ENCODE data around the gene TBL1X.
"Not testable (repeated sequence)": the region's sequence is repeated elsewhere in the genome, so short reads cannot be mapped to it uniquely, and the experiment has no call there.

The TBL1X gene

GRCh38 chrX:9464435-9465371 lies at the start of gene TBL1X:
TSS of gene TBL1X (plus strand) at chrX:9465058. CDS start at chrX:9653587, 188,529 bp downstream.
- peak; percentile 49 for DNase-seq (ENCODE audit: low read depth)

DNA sequence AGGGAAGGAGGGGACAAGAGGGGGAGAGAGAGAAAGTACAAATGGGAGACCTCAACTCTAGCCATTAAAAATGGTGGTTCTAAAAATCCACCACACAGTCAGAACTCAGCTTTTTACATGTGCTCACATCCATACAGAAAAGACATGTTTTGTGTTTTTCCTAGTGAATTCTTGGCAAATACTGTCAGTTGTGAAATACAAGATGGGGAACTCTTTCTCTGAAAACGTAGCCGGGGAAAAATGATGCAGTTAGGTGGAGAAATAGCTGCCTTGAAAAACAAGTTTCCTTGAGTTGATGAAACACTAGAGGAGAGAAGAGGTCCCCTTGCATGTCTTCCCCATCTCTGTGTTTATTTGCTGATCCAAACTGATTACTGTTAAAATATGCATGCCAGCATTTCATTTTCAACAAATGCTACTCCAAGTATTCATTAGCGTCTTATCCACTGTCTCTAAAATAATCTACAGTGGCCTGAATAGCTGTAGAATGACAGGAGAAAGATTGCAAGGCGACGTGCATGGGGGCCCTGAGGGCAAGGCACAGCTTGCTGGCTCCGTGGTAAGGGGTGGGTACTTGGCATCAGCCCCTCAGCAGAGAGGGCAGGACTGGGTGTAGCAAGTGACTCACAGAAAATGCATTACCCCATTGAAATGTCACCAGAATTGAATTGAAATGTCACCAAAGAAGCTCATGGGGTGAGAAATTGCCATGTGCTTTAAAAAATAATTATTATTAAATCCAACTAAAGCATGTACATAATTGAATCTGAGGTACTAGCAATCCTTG lies 48.1 kb upstream of the TBL1X start:
- DNase-seq (ENCODE audit: low read depth) = no peak

GRCh38 chrX:9418262-9418661 lies 46.6 kb upstream of the TBL1X start:
- no peak for DNase-seq (ENCODE audit: low read depth)

DNA sequence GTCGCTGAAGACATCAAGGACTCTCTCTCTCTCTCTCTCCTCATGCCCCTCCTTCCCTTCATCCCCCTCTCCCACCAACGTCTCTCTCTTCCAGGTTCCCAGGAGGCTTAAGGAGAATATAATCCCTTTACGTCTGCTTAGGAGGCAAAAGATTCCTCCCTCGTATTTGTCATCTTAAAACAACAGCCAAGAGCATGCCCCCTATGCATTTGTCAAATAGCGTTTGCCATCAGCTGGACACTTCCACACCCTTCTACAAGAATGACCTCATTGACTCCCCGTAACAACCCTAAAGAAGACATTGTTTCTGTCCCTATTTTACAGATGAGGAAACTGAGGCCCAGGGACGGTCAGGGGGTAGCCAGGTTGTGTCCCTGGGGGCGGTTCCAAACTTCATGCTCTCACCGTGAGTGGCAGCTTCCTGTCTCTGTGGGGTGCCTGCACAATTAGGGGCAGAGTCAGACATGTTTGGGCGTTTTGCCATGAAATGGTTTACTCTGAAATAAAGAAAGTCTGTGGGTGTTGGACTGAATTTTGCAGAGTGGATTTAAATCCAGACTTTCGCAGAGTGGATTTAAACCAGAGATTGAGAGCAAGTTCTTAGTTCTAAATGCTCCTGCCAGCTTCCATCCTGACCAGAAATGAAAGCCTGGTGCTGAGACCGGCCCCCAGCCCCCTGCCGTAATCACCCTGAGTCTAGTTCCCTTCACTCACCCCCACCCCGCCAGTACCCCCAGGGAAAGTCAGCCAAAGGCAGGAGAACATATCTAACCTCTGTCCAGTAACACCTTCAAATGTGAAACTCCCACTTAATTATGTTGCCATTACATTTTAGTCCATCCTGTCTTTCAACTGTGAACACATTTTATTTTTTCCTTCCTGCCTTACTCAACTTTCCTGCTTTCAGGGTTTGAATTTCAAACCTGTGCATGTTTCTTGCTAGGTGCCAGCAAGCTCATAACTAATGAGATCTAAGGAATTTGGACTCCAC lies 44.3 kb upstream of the TBL1X start:
- DNase-seq (ENCODE audit: low read depth) = no peak

GRCh38 chrX:9429767-9430166 lies 35.1 kb upstream of the TBL1X start:
- no peak for DNase-seq (ENCODE audit: low read depth)

GRCh38 chrX:9430346-9430921 lies 34.4 kb upstream of the TBL1X start:
- DNase-seq (ENCODE audit: low read depth) = no peak

GRCh38 chrX:9431281-9431680 lies 33.6 kb upstream of the TBL1X start:
- DNase-seq (ENCODE audit: low read depth) = no peak

- no peak for DNase-seq (ENCODE audit: low read depth)
Measured at GRCh38 chrX:9433596-9433995, 31.3 kb upstream of the TBL1X start.

DNA sequence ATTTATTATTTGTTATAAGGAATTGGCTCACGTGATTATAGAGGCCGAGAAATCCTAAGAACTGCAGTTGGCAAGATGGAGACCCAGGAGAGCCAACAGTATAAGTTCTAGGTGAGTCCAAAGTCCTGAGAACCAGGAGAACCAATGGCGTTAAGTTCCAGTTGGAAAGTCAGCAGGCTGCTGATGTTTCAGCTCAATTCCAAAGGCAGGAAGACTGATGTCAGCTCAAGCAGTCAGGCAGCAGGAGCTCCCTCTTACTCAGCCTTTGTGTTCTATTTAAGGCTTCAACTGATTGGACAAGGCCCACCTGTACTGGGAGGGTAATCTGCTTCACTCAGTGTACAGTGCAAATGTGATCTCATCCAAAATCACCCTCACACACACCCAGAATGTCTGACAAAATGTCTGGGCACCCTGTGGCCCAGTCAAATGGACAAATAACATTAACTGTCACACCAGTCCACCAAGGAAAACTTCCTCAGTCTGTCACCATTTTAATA lies 30.8 kb upstream of the TBL1X start:
- no peak for DNase-seq (ENCODE audit: low read depth)

DNA sequence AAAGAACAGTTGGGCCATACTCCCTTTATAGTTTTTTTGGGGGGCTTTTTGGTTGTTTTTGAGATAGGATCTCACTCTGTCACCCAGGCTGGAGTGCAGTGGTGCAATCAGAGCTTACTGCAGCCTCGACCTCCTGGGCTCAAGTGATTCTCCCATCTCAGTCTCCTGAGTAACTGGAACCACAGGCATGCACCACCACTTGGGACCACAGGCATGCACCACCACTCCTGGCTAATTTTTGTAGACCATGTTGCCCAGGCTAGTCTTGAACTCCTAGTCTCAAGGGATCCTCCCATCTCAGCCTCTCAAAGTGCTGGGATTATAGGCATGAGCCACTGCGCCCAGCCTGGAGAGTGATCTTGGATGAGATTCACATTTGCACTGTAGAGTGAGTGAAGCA lies 29.8 kb upstream of the TBL1X start:
- not testable (repeated sequence) for DNase-seq (ENCODE audit: low read depth)

GRCh38 chrX:9436812-9437211 lies 28.0 kb upstream of the TBL1X start:
- no peak for DNase-seq (ENCODE audit: low read depth)

DNA sequence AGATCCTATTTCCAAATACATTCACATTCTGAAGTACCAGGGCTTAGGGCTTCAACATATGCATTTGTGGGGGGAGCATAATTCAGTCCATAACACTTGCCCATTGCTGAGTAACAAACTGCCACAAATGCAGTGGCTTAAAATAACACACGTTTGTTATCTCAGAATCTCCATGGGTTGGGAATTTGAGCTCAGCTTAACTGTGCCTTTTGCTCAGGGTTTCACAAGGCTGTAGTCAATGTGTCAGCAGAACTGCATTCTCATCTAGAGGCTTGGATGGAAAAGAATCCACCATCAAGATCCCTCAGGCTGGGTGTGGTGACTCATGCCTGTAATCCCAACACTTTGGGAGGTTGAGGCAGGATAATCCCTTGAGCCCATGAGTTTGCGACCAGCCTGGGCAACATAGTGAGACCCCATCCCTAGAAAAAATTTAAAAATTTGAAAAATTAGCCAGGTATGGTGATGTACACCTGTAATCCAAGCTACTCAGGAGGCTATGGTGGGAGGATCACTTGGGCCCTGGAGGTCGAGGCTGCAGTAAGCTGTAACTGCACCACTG lies 25.8 kb upstream of the TBL1X start:
- no peak for DNase-seq (ENCODE audit: low read depth)

- no peak for DNase-seq (ENCODE audit: low read depth)
Measured at GRCh38 chrX:9440116-9440844, 24.6 kb upstream of the TBL1X start.

DNA sequence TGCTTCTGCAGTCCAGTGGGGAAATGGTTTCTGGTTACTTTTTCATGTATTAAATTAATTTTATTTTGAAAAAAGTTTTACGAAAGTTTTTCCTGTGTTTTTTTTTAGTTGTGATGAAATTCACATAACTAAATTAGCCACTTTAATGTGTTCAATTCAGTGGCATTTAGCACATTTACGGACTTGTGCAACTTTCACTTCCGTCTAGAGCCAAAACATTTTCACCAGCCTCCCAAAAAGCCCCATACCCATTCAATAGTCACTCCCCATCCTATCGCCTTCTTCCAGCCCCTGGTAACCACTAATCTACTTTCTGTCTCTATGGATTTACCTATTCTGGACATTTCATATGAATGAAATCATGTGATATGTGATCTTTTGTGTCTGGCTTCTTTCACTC lies 22.8 kb upstream of the TBL1X start:
- DNase-seq (ENCODE audit: low read depth) = no peak

GRCh38 chrX:9443327-9443726 lies 21.5 kb upstream of the TBL1X start:
- no peak for DNase-seq (ENCODE audit: low read depth)

DNA sequence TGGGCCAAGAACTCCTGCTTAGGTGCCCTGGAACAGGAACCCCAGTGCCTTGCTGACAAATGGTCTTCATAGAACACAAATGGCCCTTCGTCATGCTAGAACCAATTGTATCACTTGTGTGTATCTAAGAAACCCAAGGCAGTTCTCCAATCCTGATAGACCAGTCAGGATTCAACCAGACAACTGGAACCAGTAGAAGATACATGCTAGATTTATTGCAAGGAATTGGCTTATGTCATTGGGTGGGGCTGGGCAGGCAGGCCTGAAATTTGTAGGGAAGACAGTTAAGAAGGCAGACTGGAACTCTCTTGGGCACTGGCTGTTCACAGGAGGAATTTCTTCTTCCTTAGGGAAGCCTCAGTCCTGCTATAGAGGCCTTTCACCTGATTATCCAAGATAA lies 17.0 kb upstream of the TBL1X start:
- no peak for DNase-seq (ENCODE audit: low read depth)

DNA sequence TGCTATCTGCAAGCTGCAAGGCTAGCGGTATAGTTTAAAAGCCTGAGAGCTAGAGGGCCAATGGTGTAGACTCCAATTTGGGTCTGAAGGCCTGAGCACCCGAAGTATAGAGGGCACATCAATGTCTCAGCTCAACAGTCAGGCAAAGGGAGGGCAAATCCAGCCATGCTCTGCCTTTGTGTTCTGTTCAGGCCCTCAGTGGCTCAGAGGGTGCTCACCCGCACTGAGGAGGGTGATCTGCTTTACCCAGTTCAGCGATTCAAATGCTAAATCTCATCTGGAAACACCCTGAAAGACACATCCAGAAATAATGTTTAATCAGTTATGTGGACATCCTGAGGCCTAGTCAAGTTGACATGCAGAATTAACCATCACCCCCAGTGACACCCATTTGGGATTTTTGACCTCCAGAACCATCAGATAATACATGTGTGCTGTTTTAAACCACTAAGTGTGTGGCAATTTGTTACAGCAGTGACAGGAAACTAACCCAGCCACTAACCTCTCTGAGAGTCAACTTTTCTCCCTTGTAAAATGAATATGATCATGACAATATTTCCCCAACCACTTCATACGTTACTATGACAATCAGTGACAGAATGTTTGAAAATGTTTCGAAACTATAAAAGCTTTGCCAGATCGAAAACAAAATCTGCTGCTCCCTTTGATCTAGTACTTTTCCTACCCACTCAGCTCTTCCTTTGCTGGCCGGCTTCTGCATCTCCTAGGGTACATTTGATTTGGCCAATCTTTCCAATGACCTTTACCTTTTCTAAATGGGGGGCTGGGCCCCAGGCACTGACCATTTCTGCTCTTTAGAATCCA lies 8.4 kb upstream of the TBL1X start:
- DNase-seq (ENCODE audit: low read depth) = no peak

DNA sequence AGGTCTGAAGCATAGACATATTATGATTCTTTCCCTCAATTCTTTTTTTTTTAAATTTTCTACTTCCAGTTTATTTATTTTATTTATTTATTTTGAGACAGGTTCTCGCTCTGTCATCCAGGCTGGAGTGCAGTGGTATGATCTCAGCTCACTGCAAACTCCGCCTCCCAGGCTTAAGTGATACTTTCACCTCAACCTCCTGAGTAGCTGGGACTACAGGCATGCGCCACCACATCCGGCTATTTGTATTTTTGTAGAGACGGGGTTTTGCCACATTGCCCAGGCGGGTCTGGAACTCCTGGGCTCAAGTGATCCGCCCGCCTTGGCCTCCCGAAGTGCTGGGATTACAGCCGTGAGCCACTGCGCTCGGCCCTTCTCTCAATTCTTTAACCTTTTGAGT lies 6.8 kb upstream of the TBL1X start:
- not testable (repeated sequence) for DNase-seq (ENCODE audit: low read depth)

GRCh38 chrX:9458516-9459078 lies 6.3 kb upstream of the TBL1X start:
- no peak for DNase-seq (ENCODE audit: low read depth)

Measured in stimulated activated CD8-positive, alpha-beta memory T cell treated with anti-CD3 and anti-CD28 coated beads, Interleukin-12 subunit alpha, Interleukin-12 subunit beta, amount 100 ng/mL, for 4 hours (primary cell).